ENCODE data around the gene C6orf62.
"Not testable (repeated sequence)": the region's sequence is repeated elsewhere in the genome, so short reads cannot be mapped to it uniquely, and the experiment has no call there.

The C6orf62 gene

DNA sequence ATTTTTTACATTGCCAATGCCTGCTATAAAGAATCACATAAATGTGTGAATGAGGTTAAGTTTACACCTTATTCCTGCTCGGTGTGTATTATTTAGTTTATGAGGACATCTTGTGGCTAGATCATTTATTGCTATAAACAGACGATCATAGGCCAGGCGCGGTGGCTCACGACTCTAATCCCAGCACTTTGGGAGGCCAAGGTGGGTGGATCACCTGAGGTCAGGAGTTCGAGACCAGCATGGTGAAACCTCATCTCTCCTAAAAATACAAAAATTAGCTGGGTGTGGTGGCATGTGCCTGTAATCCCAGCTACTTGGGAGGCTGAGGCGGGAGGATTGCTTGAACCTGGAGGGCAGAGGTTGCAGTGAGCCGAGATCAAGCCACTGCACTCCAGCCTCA lies 23.3 kb downstream of the C6orf62 start:
- DNase-seq = peak; percentile 52

DNA sequence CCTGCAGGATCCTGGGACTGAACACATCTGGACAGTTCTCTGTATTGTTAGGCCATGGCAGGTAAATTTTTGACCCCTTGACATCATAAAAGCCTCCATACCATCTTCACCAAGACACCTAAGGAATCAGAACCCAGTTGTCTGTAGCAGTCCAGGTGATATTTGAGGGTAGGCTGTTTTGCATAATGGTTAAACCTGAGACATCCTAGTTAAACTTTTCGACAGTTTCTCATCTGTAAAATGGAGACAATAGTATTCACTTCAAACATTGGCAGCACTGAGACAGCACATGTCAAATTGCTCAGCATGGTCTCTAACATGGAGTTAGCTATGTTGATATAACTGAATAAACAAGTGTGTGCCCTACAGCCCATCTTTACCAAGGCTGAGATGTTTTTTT lies 24.8 kb downstream of the C6orf62 start:
- DNase-seq = no peak

DNA sequence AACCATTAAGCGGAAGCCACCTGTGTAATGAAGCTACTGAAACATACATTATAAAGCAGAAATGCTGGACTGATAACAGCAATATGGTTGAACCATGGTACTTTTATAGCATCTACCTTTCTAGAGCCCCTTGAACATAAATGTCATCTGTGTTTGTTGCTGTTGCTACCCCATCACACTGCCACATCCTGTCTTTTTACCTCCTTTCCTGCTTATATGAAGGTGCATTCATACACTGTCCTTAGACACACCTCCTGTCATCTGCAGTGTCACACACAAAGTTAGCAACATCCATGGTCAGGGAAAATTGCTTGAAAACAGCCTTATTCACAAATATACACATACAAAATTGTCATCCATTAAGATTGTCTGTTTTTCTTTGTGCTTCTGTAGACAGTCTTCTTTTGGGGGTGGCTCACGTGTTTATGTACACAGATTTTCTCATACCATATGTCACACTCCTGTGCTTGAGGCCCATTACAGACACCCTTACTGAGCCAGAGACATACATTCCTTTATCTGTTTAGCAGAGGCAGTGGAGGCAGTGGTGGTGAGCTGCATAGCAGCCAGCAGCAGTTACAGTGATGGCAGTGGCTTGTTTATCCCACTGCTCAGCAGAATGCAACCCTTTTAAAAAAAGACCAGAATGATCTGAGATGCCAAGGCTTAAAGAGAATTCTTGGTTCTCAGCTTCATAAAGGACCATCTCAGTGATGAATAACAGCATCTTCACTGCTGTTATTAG lies 25.9 kb downstream of the C6orf62 start:
- no peak for DNase-seq

DNA sequence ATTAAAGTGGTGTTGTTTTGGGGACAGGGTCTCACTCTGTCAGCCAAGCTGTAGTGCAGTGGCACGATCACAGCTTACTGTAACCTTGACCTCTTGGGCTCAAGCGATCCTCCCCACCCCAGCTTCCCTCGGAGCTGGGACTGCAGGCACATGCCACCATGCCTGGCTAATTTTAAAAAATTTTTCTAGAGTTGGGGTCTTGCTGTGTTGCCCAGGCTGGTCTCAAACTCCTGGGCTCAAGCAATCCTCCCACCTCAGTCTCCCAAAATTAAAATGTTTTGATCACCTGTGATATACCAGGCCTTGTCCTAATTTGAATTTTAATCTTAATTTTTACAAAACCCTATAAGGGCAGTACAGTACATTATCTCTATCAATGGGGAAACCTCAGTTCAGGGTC lies 26.5 kb downstream of the C6orf62 start:
- no peak for DNase-seq

DNA sequence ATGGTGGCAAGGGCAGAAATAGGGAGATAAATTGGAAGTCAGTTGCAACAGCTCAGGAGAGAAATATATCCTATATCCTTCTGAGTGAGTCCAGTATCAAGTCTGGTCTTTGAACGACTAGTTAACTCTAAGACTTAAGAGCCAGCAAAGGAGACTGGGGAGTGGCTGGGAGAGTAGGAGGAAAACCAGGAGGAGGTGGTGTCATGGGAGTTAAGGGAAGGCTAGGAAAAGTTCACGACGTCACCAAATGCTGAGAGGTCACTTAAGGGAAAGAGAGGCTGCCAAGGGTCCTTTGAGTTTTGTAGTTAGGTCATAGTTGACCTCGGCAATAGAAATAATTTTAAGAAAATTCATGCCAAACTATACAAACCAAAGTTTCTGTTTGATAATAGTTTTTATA lies 27.0 kb downstream of the C6orf62 start:
- DNase-seq = no peak

DNA sequence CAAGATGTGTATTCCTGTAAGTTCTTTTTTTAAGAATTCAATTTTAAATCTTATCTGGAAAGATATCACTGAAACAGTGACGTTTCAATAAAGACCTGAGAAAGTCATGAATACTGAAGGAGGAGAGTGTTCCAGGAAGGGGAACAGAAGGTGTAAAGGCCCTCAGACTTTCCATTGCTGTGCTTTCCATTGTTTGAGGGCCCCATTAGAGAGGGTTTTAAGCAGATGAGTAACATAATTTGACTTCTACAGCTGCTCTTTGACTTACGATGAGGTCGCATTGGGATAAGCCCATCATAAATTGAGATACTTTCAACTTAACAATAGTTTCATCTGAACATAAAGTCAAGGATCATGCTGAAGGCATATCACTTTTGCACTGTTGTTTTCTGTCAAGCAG lies 27.4 kb downstream of the C6orf62 start:
- no peak for DNase-seq

DNA sequence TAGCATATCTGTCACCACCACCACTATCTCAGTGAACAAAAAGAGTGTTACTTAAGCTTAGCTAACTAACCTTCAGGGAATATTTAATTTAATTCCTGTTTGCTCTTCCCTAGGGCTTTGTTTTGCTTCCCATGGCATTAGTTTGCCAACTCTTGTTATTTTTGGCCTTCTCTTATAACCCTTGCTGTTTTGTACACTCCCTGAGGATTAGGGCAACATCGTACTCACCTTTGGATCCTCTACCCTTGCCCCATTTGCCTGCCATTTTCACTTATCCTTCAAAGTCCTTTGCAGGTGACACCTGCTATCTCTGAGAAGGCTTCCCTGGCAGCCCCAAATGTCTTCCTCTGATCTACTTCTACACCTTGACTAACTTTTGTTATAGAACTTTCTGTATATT lies 28.4 kb downstream of the C6orf62 start:
- DNase-seq = no peak

DNA sequence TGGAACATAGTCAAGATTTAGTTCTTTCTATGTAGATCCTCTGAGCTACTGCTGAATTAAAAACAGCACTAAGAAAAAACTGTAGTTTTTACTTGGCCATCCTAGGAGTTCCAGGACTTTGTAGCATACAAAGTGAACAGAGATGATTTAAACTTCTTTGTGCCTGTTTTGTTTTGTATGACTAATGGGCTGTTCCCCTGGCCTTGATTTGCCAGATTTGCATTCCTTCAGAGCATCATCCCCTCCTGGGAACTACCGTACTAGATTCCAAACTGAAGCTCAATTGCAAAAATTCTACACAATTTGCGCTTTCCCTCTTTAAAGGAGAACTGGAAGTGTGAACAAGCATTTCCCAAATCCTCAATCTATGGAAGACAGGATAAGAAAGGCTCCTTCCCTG lies 29.0 kb downstream of the C6orf62 start:
- no peak for DNase-seq

DNA sequence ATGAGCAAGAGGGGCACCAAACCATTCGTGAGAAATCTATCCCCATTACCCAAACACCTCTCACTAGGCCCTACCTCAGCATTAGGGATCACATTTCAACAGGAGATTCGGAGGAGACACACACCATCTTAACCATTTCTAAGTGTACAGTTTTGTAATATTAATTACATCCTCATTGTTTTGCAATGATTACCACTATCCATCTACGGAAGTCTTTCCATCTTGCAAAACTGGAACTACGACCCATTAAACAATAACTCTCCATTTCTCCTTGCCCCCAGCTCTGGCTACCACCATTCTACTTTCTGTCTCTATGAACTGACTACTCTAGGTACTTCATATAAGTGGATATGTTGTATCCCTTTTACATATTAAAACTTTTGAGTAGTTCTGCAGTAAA lies 32.0 kb downstream of the C6orf62 start:
- DNase-seq = no peak

DNA sequence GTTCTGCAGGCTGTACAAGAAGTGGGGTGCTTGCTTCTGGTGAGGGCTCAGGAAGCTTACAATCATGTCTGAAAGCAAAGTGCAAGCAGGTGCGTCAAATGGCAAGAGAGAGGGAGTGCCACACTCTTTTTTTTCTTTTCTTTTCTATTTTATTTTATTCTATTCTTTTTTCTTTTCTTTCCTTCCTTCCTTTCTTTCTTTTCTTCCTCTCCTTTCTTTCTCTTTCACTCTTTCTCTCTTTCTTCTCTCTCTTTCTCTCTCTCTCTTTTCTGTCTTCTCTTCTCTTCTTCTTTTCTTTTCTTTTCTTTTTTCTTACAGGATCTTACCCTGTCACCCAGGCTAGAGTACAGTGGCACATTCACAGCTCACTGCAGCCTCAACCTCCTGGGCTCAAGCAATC lies 32.5 kb downstream of the C6orf62 start:
- DNase-seq = no peak

DNA sequence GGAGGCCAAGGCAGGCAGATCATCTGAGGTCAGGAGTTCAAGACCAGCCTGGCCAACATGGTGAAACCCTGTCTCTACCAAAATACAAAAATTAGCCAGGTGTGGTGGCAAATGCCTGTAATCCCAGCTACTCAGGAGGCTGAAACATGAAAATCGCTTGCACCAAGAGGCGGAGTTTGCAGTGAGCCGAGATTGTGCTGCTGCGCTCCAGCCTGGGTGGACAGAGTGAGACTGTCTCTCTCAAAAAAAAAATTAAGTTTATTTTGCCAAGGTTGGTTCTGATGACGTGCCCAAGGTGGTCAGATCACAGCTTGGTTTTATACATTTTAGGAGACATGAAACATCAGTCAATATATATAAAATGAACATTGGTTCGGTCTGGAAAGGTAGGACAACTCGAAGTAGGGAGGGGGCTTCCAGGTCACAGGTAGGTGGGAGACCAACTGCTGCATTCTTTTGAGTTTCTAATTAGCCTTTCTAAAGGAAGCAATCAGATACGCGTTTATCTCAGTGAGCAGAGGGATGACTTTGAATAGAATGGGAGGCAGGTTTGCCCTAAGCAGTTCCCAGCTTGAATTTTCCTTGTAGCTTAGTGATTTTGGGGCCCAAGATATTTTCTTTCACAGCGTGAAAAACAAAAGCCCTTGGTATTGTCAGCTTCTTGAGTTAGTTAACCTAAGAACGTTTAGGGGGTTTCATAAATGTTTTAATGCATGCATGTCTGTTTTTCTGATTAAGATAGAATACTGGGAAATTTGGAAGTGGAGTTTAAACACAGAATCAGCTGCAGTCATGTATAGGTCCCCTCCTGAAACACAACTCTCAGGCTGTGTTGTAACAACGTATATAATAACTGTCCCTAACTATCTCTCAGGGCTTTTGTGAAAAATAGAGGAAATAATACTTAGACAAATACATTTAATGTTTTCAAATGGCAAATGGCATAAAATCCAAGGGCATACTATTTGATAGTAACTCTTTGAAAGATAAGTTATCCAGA lies 35.4 kb downstream of the C6orf62 start:
- no peak for DNase-seq

DNA sequence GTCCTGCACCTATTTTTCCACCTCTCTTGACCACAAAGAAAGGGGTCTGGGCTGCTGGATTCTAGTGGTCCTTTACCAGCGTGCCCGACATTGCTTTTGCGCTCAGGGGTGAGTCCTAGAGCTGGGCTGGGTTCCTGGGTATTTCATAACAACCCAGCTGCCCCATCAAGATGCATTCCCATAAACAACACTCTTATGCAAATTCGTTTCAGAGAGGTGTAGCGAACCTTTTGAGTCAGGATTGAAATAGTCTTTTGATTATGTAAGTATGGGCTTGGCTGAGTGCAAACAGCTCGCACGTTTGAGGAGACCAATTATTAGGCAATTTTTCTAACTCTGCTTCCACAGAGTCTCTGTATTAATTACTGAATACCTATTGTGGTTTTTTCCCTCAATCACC lies 38.4 kb downstream of the C6orf62 start:
- DNase-seq = no peak

DNA sequence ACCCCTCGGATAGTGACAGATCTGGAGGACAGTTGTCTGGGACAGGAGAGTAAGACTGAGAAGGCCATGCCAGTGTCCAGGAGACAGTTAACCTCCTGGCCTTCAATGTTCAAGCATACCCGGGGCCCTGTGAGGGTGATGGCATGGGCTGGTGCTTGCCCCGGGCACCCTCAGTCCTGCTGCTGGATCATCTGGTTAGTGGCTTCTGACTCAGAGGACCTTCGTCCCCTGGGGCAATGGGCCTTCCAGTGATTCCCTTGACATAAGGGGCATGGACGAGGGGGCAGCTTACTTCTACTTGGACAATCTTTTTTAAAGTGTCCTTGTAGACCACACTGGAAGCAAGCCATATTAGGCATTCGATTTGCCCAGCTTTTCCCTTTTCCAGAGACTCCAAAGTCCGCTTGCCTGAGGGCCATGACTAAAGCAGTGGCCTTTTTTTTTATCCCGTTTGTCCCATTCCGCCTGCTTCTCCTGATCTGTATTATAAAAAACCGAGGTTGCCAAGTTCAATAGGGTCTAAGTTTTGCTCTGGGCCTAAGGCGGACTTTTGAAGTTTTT lies 40.1 kb downstream of the C6orf62 start:
- DNase-seq = not testable (repeated sequence)

DNA sequence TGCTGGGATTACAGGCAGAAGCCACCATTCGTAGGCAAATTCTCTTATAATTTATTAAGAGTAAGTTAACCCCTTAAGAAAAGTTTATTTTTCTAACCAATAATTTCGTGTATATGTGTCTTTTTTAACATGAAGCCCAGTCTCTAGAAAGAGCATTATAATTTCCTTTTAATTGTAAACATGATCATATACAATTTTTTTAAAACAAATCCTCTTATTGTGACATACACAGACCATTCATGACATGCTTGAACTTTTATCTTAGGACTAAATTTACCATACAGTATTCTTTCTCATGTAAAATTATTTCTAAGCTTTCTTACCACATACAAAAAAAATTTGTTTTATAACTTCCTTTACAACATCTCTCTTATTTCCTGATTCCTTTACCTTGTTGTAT lies 45.3 kb downstream of the C6orf62 start:
- DNase-seq = no peak

DNA sequence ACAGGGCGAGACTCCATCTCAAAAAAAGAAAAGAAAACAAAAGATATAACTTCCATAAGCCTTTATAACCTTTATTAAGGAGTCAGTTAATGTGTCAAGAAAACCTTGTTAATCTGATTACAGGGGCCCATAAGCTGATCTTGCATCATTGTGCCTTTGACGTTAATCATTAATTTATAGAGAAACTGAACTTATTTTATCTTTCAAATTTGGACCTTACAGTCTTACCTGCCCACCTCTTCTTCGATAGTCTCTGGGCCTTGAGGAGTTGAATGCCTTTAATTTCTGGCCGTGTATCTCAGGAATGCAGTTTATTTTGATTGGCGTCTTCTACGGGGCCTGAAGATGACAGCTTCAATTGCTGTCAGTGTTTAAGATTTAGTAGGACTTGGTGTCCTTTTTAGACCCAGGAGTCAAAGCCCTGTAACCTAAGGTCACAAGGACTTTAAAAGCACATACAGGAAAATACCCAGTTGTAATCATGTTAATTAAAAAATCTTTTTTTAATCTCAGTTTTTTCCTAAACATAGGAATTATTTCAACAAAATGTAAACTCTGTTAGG lies 46.3 kb downstream of the C6orf62 start:
- no peak for DNase-seq

DNA sequence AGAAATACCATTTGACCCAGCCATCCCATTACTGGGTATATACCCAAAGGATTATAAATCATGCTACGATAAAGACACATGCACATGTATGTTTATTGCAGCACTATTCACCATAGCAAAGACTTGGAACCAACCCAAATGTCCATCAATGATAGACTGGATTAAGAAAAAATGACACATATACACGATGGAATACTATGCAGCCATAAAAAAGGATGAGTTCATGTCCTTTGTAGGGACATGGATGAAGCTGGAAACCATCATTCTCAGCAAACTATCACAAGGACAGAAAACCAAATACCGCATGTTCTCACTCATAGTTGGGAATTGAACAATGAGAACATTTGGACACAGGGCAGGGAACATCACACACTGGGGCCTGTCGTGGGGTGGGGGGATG lies 47.9 kb downstream of the C6orf62 start:
- not testable (repeated sequence) for DNase-seq

DNA sequence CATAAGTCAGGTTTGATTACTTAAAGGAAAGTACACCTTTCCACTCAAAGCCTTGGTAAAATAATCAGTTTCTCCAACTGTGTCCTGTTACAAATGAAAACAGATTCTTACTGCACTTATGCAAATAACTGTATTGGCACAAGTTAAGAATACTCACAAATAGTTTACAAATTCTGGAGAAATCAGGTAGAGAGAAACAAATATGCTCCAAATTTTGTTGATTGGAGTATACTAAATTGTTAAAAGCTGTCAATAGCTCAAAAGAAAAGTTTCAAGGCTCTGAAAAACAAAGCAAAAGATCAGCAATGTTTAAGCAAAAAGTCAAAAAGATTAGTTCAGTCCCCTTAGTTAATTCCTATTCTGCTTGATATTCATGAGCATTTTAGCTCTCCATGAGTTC lies 48.5 kb downstream of the C6orf62 start:
- not testable (repeated sequence) for DNase-seq

DNA sequence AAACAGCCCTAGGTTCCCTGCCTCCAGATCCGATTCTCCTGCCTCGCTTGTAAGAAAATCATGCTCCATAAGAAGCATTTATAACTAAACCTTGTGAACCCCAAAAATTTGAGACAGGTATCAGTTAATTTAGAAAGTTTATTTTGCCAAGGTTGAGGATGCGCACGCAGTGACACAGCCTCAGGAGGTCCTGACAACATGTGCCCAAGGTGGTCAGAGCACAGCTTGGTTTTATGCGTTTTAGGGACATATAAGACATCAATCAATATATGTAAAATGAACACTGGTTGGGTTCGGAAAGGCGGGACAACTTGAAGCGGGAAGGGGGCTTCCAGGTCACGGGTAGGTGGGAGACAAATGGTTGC lies 50.0 kb downstream of the C6orf62 start:
- no peak for DNase-seq

DNA sequence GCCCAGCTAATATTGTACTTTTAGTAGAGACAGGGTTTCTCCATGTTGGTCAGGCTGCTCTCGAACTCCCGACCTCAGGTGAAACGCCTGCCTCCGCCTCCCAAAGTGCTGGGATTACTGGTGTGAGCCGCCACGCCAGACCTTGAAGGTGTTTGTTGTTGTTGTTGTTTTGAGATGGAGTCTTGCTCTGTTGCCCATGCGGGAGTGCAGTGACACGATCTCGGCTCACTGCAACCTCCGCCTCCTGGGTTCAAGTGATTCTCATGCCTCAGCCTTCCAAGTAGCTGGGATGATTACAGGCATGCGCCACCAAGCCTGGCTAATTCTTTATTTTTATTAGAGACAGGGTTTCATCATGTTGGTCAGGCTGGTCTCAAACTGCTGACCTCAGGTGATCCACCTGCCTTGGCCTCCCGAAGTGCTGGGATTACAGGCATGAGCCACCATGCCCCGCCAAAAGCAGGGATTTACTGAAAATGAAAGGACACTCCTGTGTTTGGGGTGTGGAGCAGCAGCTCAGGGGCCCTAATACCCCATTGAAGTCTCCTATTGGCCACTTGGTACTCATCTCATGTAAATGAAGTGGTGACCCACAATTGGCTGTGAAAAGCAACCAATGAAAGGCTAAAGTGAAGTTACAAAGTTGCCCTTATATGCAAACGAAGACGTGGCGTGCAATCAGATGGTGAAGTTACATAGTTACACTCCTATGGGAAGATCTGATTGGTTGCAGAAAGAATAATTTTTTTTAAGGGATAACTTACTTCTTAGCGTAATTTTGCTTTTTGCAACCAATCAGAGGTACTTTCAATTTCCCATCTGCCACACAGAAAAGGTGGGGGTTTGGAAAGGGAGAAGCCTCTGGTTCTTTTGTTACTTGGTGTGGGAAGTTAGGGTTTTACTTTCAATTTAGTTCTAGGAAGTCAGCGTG lies 50.6 kb downstream of the C6orf62 start:
- DNase-seq = not testable (repeated sequence)

DNA sequence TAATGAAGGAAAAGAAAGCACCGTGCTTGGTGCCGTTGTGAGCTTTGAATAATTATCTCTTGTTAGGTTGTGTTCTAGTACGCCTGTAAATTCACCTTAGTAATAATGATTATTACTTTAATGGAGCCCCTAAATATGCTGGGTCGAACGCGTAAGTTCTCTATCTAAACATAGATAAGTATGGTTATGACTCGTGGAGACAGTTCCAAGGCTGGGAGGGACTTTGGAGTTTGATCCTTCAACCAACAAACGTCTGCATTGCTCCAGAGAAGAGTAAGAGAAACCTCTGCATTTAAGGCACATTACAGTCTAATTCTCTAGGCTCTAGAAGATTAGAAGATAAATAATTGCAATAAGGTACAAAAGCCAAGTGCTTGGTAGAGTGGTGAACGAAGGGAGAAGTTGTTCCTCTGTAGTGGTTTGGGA lies 51.6 kb downstream of the C6orf62 start:
- DNase-seq = no peak

DNA sequence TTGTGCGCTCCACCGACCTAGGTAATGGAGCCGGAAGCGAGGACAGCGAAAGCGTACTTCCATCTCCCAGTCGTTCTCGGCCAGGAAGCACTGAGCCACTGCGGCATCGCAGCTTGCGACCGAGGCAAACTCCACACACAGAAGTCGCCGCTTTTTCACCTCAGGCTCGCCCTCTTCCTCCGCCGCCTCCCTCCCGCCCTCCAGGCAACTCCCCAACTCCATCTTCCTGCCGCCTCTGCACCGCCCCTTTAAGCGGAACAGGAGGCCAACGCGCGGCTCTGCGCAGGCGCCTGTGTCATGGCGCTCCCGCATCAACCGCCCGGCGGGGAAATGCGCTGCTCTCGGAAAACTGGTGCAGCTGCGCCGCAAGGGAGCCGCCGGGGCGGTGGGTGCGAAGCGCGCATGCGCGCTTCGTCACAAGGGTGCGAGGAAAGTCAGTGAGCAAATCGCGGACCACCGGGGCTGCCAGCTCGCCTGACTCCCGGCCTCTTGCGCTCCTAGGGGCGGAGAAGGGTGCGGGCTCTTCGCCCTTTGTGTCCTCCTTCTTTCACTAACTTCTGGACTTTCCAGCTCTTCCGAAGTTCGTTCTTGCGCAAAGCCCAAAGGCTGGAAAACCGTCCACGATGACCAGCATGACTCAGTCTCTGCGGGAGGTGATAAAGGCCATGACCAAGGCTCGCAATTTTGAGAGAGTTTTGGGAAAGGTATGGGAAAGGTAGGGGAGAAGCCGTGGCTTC lies 52.1 kb downstream of the C6orf62 start, which contains the start of the genes ACOT13 and TDP2:
Gene ACOT13 (plus strand): TSS at position 437 of the 737 bp plus-strand sequence. CDS start 187 bp downstream, at position 624.
Gene TDP2 (minus strand): TSS at position 259 of the 737 bp plus-strand sequence. CDS start 37 bp downstream, at position 222.
- DNase-seq = peak; percentile 99

Measured in RPMI8226 (cell line).